RWPE2 (cell line): ENCODE measurements around the gene LDLRAD4.

ENCODE experiments used
- ATAC-seq: fragments of 200-7000 bp; cut with Tn5 transposase; 3 replicates; pipeline ENCODE4 v1.9.1; 2021; ENCODE audit warnings: low read depth
- DNase-seq: peaks from one replicate; pipeline ENCODE4 v3.0.0-alpha.2; 2020; ENCODE audit warnings: low spot score
- H3K27ac ChIP-seq: fragments of 450-650 bp; 2 replicates; pipeline ENCODE4 v1.5.1; 2017; ENCODE audit warnings: mild to moderate bottlenecking; ENCODE audit not compliant: poor library complexity, severe bottlenecking
- H3K27me3 ChIP-seq: fragments of 250-450 bp; sonication (Bioruptor Pico); 2 replicates; pipeline ENCODE4 v1.5.1; 2021; ENCODE audit warnings: mild to moderate bottlenecking, moderate library complexity; ENCODE audit not compliant: insufficient read depth, poor library complexity, severe bottlenecking
- H3K36me3 ChIP-seq: fragments of 250-450 bp; sonication (Bioruptor Pico); 2 replicates; pipeline ENCODE4 v1.5.1; 2020; ENCODE audit warnings: low read depth, mild to moderate bottlenecking, moderate library complexity
- H3K4me1 ChIP-seq: fragments of 250-450 bp; sonication (Bioruptor Pico); 2 replicates; pipeline ENCODE4 v1.5.1; 2021; ENCODE audit warnings: mild to moderate bottlenecking, moderate library complexity; ENCODE audit not compliant: insufficient read depth, poor library complexity, severe bottlenecking
- H3K4me3 ChIP-seq: fragments of 250-450 bp; sonication (Bioruptor Pico); 2 replicates; pipeline ENCODE4 v1.5.1; 2021; ENCODE audit warnings: mild to moderate bottlenecking, moderate library complexity; ENCODE audit not compliant: severe bottlenecking
- H3K9me3 ChIP-seq: fragments of 250-450 bp; sonication (Bioruptor Pico); 2 replicates; pipeline ENCODE4 v1.5.1; 2021; ENCODE audit warnings: mild to moderate bottlenecking, moderate library complexity; ENCODE audit not compliant: severe bottlenecking
- CTCF ChIP-seq: fragments of 450-650 bp; IDR thresholded peaks from one replicate; pipeline ENCODE4 v1.5.1; 2017; ENCODE audit warnings: mild to moderate bottlenecking, moderate library complexity; ENCODE audit not compliant: poor library complexity, severe bottlenecking

The LDLRAD4 gene

GRCh38 chr18:13534631-13535030, 316.1 kb downstream of the LDLRAD4 start:
- Histone ChIP-seq H3K9me3 (no peaks in the 10 kb centered on the region), H3K4me3 (no peak overlapping the region), H3K27me3 (peaks cover 26% of the 10 kb centered on the region), H3K36me3 (no peaks in the 10 kb centered on the region), H3K27ac (no peak overlapping the region), H3K4me1 (no peaks in the 10 kb centered on the region)
- ATAC-seq (no peak), DNase-seq (no peak)
- no peak for TF ChIP-seq CTCF

- ATAC-seq = no peak
Measured at GRCh38 chr18:13536578-13536977, 318.0 kb downstream of the LDLRAD4 start.

GRCh38 chr18:13537022-13537780, 318.6 kb downstream of the LDLRAD4 start:
- DNase-seq = no peak
- Histone ChIP-seq H3K4me1 (no peaks in the 10 kb centered on the region), H3K27me3 (peaks cover 28% of the 10 kb centered on the region), H3K9me3 (no peaks in the 10 kb centered on the region), H3K4me3 (no peak overlapping the region), H3K36me3 (no peaks in the 10 kb centered on the region), H3K27ac (no peak overlapping the region)
- TF ChIP-seq CTCF = no peak
- ATAC-seq = no peak

More at GRCh38 chr18:13536578-13536977, 318.0 kb downstream of the LDLRAD4 start:
- Histone ChIP-seq H3K4me1 (no peaks in the 10 kb centered on the region), H3K27ac (no peak overlapping the region), H3K27me3 (peaks cover 28% of the 10 kb centered on the region), H3K9me3 (no peaks in the 10 kb centered on the region), H3K4me3 (no peak overlapping the region), H3K36me3 (no peaks in the 10 kb centered on the region)
- no peak for DNase-seq
- TF ChIP-seq CTCF = no peak

- Histone ChIP-seq H3K9me3 (no peaks in the 10 kb centered on the region), H3K27me3 (peaks cover 23% of the 10 kb centered on the region), H3K27ac (no peak overlapping the region), H3K4me3 (no peak overlapping the region), H3K36me3 (no peaks in the 10 kb centered on the region), H3K4me1 (no peaks in the 10 kb centered on the region)
- no peak for ATAC-seq
- no peak for DNase-seq
- TF ChIP-seq CTCF = no peak
Measured at GRCh38 chr18:13538630-13539029, 320.1 kb downstream of the LDLRAD4 start.

GRCh38 chr18:13539050-13539449, 320.5 kb downstream of the LDLRAD4 start:
- no peak for TF ChIP-seq CTCF
- Histone ChIP-seq H3K4me3 (no peak overlapping the region), H3K4me1 (no peaks in the 10 kb centered on the region), H3K27me3 (peaks cover 23% of the 10 kb centered on the region), H3K36me3 (no peaks in the 10 kb centered on the region), H3K9me3 (no peaks in the 10 kb centered on the region), H3K27ac (no peak overlapping the region)
- ATAC-seq = no peak
- DNase-seq = no peak
